ENCODE data around the gene SERPINB10.

SERPINB10 gene

GRCh38 chr18:63878343-63878742 lies 29.4 kb upstream of the SERPINB10 start:
- H4K20me1 ChIP-seq (ENCODE audit: insufficient read depth, low read length) = no peaks in the 10 kb centered on the region
- H3K9me3 ChIP-seq (ENCODE audit: insufficient read depth, low read length, severe bottlenecking) = no peaks in the 10 kb centered on the region
- DNase-seq (no peak), ATAC-seq (ENCODE audit: insufficient read depth, low read depth) (no peak)
- no peak overlapping the region for H3K27ac ChIP-seq (ENCODE audit: low read length)
- TF ChIP-seq CTCF (IDR thresholded peaks at IDR 0.05; ENCODE audit: borderline replicate concordance, extremely low read depth, low read length, poor library complexity, severe bottlenecking) (no peak), EZH2 (IDR thresholded peaks at IDR 0.05; ENCODE audit: borderline replicate concordance, low read depth, low read length, severe bottlenecking) (no peak)
- no peak overlapping the region for H3K9ac ChIP-seq (ENCODE audit: low read depth, low read length)
- H2AFZ ChIP-seq (ENCODE audit: low read depth, low read length) = no peak overlapping the region
- no peaks in the 10 kb centered on the region for H3K79me2 ChIP-seq (ENCODE audit: insufficient read depth, low read length)
- no peak overlapping the region for H3K4me3 ChIP-seq (ENCODE audit: low read depth in 1 of 2, low read length in 2 of 2)
- H3K4me2 ChIP-seq (ENCODE audit: insufficient read depth, low read length) = 0 out of 2 replicates have a peak overlapping the region, but pooled peaks have one; percentile 7
- H3K4me1 ChIP-seq (ENCODE audit: insufficient read depth, low read length) = peaks cover 20% of the 10 kb centered on the region; the same call in 1 of the 2 replicates
- H3K36me3 ChIP-seq (ENCODE audit: insufficient read depth, low read length) = no peaks in the 10 kb centered on the region
- H3K27me3 ChIP-seq (ENCODE audit: insufficient read depth, low read length, poor library complexity) = no peaks in the 10 kb centered on the region

- TF ChIP-seq CTCF (IDR thresholded peaks at IDR 0.05; ENCODE audit: borderline replicate concordance, extremely low read depth, low read length, poor library complexity, severe bottlenecking) = no peak
- no peak for TF ChIP-seq EZH2 (IDR thresholded peaks at IDR 0.05; ENCODE audit: borderline replicate concordance, low read depth, low read length, severe bottlenecking)
- Histone ChIP-seq H3K27me3 (ENCODE audit: insufficient read depth, low read length, poor library complexity) (no peaks in the 10 kb centered on the region), H3K4me1 (ENCODE audit: insufficient read depth, low read length) (peaks cover 20% of the 10 kb centered on the region; the same call in 1 of the 2 replicates), H3K36me3 (ENCODE audit: insufficient read depth, low read length) (no peaks in the 10 kb centered on the region), H3K27ac (ENCODE audit: low read length) (peak overlapping the region; percentile 20; the same call in 1 of the 2 replicates), H3K9ac (ENCODE audit: low read depth, low read length) (no peak overlapping the region), H3K4me3 (ENCODE audit: low read depth in 1 of 2, low read length in 2 of 2) (no peak overlapping the region), H3K9me3 (ENCODE audit: insufficient read depth, low read length, severe bottlenecking) (no peaks in the 10 kb centered on the region), H4K20me1 (ENCODE audit: insufficient read depth, low read length) (no peaks in the 10 kb centered on the region), H3K79me2 (ENCODE audit: insufficient read depth, low read length) (no peaks in the 10 kb centered on the region), H3K4me2 (ENCODE audit: insufficient read depth, low read length) (no peak overlapping the region), H2AFZ (ENCODE audit: low read depth, low read length) (no peak overlapping the region)
- no peak for DNase-seq
- no peak for ATAC-seq (ENCODE audit: insufficient read depth, low read depth)
Measured at GRCh38 chr18:63878925-63879324, 28.8 kb upstream of the SERPINB10 start.

- H3K4me3 ChIP-seq (ENCODE audit: low read depth in 1 of 2, low read length in 2 of 2) = no peak overlapping the region
- no peak overlapping the region for H3K4me2 ChIP-seq (ENCODE audit: insufficient read depth, low read length)
- H3K4me1 ChIP-seq (ENCODE audit: insufficient read depth, low read length) = peaks cover 20% of the 10 kb centered on the region; the same call in 1 of the 2 replicates
- H3K27me3 ChIP-seq (ENCODE audit: insufficient read depth, low read length, poor library complexity) = no peaks in the 10 kb centered on the region
- no peak for TF ChIP-seq EZH2 (IDR thresholded peaks at IDR 0.05; ENCODE audit: borderline replicate concordance, low read depth, low read length, severe bottlenecking)
- TF ChIP-seq CTCF (IDR thresholded peaks at IDR 0.05; ENCODE audit: borderline replicate concordance, extremely low read depth, low read length, poor library complexity, severe bottlenecking) = no peak
- H3K9me3 ChIP-seq (ENCODE audit: insufficient read depth, low read length, severe bottlenecking) = no peaks in the 10 kb centered on the region
- H3K27ac ChIP-seq (ENCODE audit: low read length) = no peak overlapping the region
- no peak overlapping the region for H3K9ac ChIP-seq (ENCODE audit: low read depth, low read length)
- ATAC-seq (ENCODE audit: insufficient read depth, low read depth) (no peak), DNase-seq (no peak)
- H3K79me2 ChIP-seq (ENCODE audit: insufficient read depth, low read length) = no peaks in the 10 kb centered on the region
- H2AFZ ChIP-seq (ENCODE audit: low read depth, low read length) = no peak overlapping the region
- no peaks in the 10 kb centered on the region for H3K36me3 ChIP-seq (ENCODE audit: insufficient read depth, low read length)
- H4K20me1 ChIP-seq (ENCODE audit: insufficient read depth, low read length) = no peaks in the 10 kb centered on the region
Measured at GRCh38 chr18:63879709-63880108, 28.0 kb upstream of the SERPINB10 start.

GRCh38 chr18:63881851-63882250 lies 25.9 kb upstream of the SERPINB10 start:
- TF ChIP-seq CTCF (IDR thresholded peaks at IDR 0.05; ENCODE audit: borderline replicate concordance, extremely low read depth, low read length, poor library complexity, severe bottlenecking) (no peak), EZH2 (IDR thresholded peaks at IDR 0.05; ENCODE audit: borderline replicate concordance, low read depth, low read length, severe bottlenecking) (no peak)
- H3K9ac ChIP-seq (ENCODE audit: low read depth, low read length) = no peak overlapping the region
- no peaks in the 10 kb centered on the region for H3K79me2 ChIP-seq (ENCODE audit: insufficient read depth, low read length)
- H2AFZ ChIP-seq (ENCODE audit: low read depth, low read length) = no peak overlapping the region
- H4K20me1 ChIP-seq (ENCODE audit: insufficient read depth, low read length) = no peaks in the 10 kb centered on the region
- no peak overlapping the region for H3K4me3 ChIP-seq (ENCODE audit: low read depth in 1 of 2, low read length in 2 of 2)
- H3K4me1 ChIP-seq (ENCODE audit: insufficient read depth, low read length) = peaks cover 17% of the 10 kb centered on the region; the same call in 1 of the 2 replicates
- no peaks in the 10 kb centered on the region for H3K36me3 ChIP-seq (ENCODE audit: insufficient read depth, low read length)
- DNase-seq (no peak), ATAC-seq (ENCODE audit: insufficient read depth, low read depth) (no peak)
- no peaks in the 10 kb centered on the region for H3K27me3 ChIP-seq (ENCODE audit: insufficient read depth, low read length, poor library complexity)
- no peak overlapping the region for H3K27ac ChIP-seq (ENCODE audit: low read length)
- no peaks in the 10 kb centered on the region for H3K9me3 ChIP-seq (ENCODE audit: insufficient read depth, low read length, severe bottlenecking)
- H3K4me2 ChIP-seq (ENCODE audit: insufficient read depth, low read length) = no peak overlapping the region
